SK-N-SH (cell line): Measurements from ENCODE around the gene PEMT.

Experiments used
- CHD2 ChIP-seq: fragments of 150-350 bp; IDR thresholded peaks from 2 replicates; pipeline ENCODE4 v1.6.1; 2018; ENCODE audit warnings: low read length; ENCODE audit not compliant: partially characterized antibody
- CTCF ChIP-seq: fragments of 200-600 bp; sonication (generic); IDR thresholded peaks from 2 replicates; pipeline ENCODE4 v1.6.1; 2017; ENCODE audit warnings: antibody characterized with exemption, mild to moderate bottlenecking, moderate library complexity
- GABPA ChIP-seq: IDR thresholded peaks from 2 replicates; pipeline ENCODE4 v1.4.0; 2012; ENCODE audit warnings: low read depth, mild to moderate bottlenecking
- IRF3 ChIP-seq: fragments of 150-350 bp; IDR thresholded peaks from 2 replicates; pipeline ENCODE4 v1.6.1; 2016; ENCODE audit warnings: mild to moderate bottlenecking, low read depth, low read length
- MAX ChIP-seq: IDR thresholded peaks from 2 replicates; pipeline ENCODE4 v1.4.0; 2012; ENCODE audit warnings: low read depth
- MEF2A ChIP-seq: IDR thresholded peaks from 2 replicates; pipeline ENCODE4 v1.4.0; 2012; ENCODE audit warnings: low read depth, borderline replicate concordance
- POLR2AphosphoS5 ChIP-seq: IDR thresholded peaks from 2 replicates; pipeline ENCODE4 v1.6.1; 2012; ENCODE audit warnings: low read depth, low read length
- RAD21 ChIP-seq: IDR thresholded peaks from 2 replicates; pipeline ENCODE4 v1.6.1; 2012; ENCODE audit warnings: mild to moderate bottlenecking, low read length
- RXRA ChIP-seq: IDR thresholded peaks from 2 replicates; pipeline ENCODE4 v1.4.0; 2012; ENCODE audit warnings: low read depth, mild to moderate bottlenecking, borderline replicate concordance
- TAF1 ChIP-seq: IDR thresholded peaks from 2 replicates; pipeline ENCODE4 v1.6.1; 2012; ENCODE audit warnings: low read depth, mild to moderate bottlenecking, low read length, moderate library complexity, borderline replicate concordance
- USF1 ChIP-seq: IDR thresholded peaks from 2 replicates; pipeline ENCODE4 v1.4.0; 2012; ENCODE audit warnings: low read depth, borderline replicate concordance

- TF ChIP-seq CTCF (no peak), CHD2 (no peak), MEF2A (no peak), POLR2AphosphoS5 (no peak), GABPA (no peak), TAF1 (no peak), RAD21 (no peak), MAX (no peak), USF1 (no peak), RXRA (no peak), IRF3 (no peak)
These were observed 133.8 kb downstream of the PEMT start for GRCh38 chr17:17457680-17458079.
